NCI-H1105 treated with DMSO at 0.1 percent for 48 hours (cell line): ENCODE data around the gene CDV3.

Experiments used
- DNase-seq: peaks from one replicate; lab custom pipeline; 2025; lab: John Stamatoyannopoulos, UW

CDV3 gene

GRCh38 chr3:133606902-133607301 is 33.4 kb downstream of the CDV3 start:
- DNase-seq: no peak

GRCh38 chr3:133607816-133608215 is 34.3 kb downstream of the CDV3 start:
- DNase-seq: no peak

GRCh38 chr3:133608388-133608787 is 34.9 kb downstream of the CDV3 start:
- no peak for DNase-seq

- no peak for DNase-seq
Measured at GRCh38 chr3:133610031-133610430, 36.5 kb downstream of the CDV3 start.

- DNase-seq: no peak
Measured at GRCh38 chr3:133611534-133611933, 38.0 kb downstream of the CDV3 start.

GRCh38 chr3:133620066-133620784 is 46.7 kb downstream of the CDV3 start:
- no peak for DNase-seq

GRCh38 chr3:133627789-133628188 is 54.3 kb downstream of the CDV3 start:
- DNase-seq: no peak

GRCh38 chr3:133629146-133629545 is 55.7 kb downstream of the CDV3 start:
- no peak for DNase-seq

GRCh38 chr3:133633439-133633838 is 60.0 kb downstream of the CDV3 start:
- no peak for DNase-seq
